GM12878 (cell line): ENCODE measurements around the gene ANKRD23. TPM values are rescaled to one million over a fixed set of nuclear protein-coding genes. Genes with fewer than 3 reads are reported as not detected.

ENCODE experiments used
- ATAC-seq: fragments of 200-7000 bp; cut with Tn5 transposase; 3 replicates; pipeline ENCODE4 v1.9.1; 2020; ENCODE audit warnings: mild to moderate bottlenecking, moderate library complexity
- BruUV-seq: library from RNA; stranded (reverse); fragments of 400-500 nt; replicated peaks from 2 replicates; lab custom pipeline; 2021; lab: Mats Ljungman, UMichigan
- CTCF ChIA-PET: fragments of 300-600 bp; sonication (Branson Sonifier 250); formaldehyde crosslinking; extraction: SDS; loops from one replicate; lab custom pipeline; 2021; ENCODE audit warnings: inconsistent platforms; lab: Yijun Ruan, JAX
- POLR2A ChIA-PET: fragments of 350-600 bp; formaldehyde crosslinking; extraction: SDS; loops from one replicate; lab custom pipeline; 2021; ENCODE audit warnings: inconsistent platforms; lab: Charles Lee
- RAD21 ChIA-PET: fragments of 300-600 bp; sonication (Branson Sonifier 250); formaldehyde crosslinking; loops from one replicate; lab custom pipeline; 2023; ENCODE audit warnings: antibody characterized with exemption; ENCODE audit not compliant: unreplicated experiment; lab: Charles Lee
- SMC1A ChIA-PET: fragments of 300-600 bp; sonication (Branson Sonifier 250); formaldehyde crosslinking; loops from one replicate; lab custom pipeline; 2023; ENCODE audit not compliant: unreplicated experiment, uncharacterized antibody; lab: Charles Lee
- DNase-seq: peaks from one replicate; pipeline ENCODE4 v3.0.0-alpha.2; 2011; ENCODE audit warnings: low read depth, low spot score
- FAIRE-seq: peaks from 3 replicates; lab custom pipeline; 2011; peaks lifted over from hg19 to GRCh38; lab: Jason Lieb, UNC
- H2AFZ ChIP-seq: 2 replicates; pipeline ENCODE4 v1.6.0; 2011; ENCODE audit warnings: low read depth, low read length, control low read depth; ENCODE audit not compliant: control insufficient read depth
- H3K27ac ChIP-seq: 2 replicates; pipeline ENCODE4 v1.5.1; 2011; ENCODE audit warnings: control low read depth; ENCODE audit not compliant: control insufficient read depth, insufficient read depth
- H3K27me3 ChIP-seq, 2 experiments: replicated peaks in 1 of 2; 2 replicates each; pipeline versions ENCODE4 v1.6.0 to v1.6.1; 2011; ENCODE audit warnings: low read length in 1 of 2; ENCODE audit not compliant: control insufficient read depth in 2 of 2, insufficient read depth in 2 of 2
- H3K36me3 ChIP-seq, 2 experiments: 2 replicates each; pipeline ENCODE4 v1.5.1; 2011; ENCODE audit warnings: low read length in 1 of 2; ENCODE audit not compliant: control insufficient read depth in 2 of 2, insufficient read depth in 2 of 2
- H3K4me1 ChIP-seq: 2 replicates; pipeline ENCODE4 v1.6.1; 2011; ENCODE audit warnings: mild to moderate bottlenecking, low read length, moderate library complexity, mixed read lengths; ENCODE audit not compliant: control insufficient read depth, insufficient read depth
- H3K4me2 ChIP-seq: 2 replicates; pipeline ENCODE4 v1.6.0; 2011; ENCODE audit warnings: control low read depth; ENCODE audit not compliant: control insufficient read depth, insufficient read depth
- H3K4me3 ChIP-seq: fragments of 200-600 bp; sonication (generic); 2 replicates; pipeline ENCODE4 v1.5.1; 2016
- H3K79me2 ChIP-seq: 2 replicates; pipeline ENCODE4 v1.6.0; 2011; ENCODE audit warnings: low read length; ENCODE audit not compliant: control insufficient read depth, insufficient read depth
- H3K9ac ChIP-seq: 2 replicates; pipeline ENCODE4 v1.8.0; 2011; ENCODE audit warnings: low read length, control low read depth, mixed read lengths; ENCODE audit not compliant: control insufficient read depth, insufficient read depth
- H3K9me3 ChIP-seq: replicated peaks from 3 replicates; pipeline ENCODE4 v1.5.1; 2011; ENCODE audit warnings: mild to moderate bottlenecking, low read length; ENCODE audit not compliant: control insufficient read depth, insufficient read depth
- H4K20me1 ChIP-seq: 2 replicates; pipeline ENCODE4 v1.6.0; 2011; ENCODE audit not compliant: control insufficient read depth, insufficient read depth
- ATF7 ChIP-seq: fragments of 450-650 bp; IDR thresholded peaks from 2 replicates; pipeline ENCODE4 v1.6.1; 2016; ENCODE audit warnings: low read depth, mild to moderate bottlenecking
- BCLAF1 ChIP-seq: fragments of 450-650 bp; IDR thresholded peaks from 2 replicates; pipeline ENCODE4 v1.6.1; 2017; ENCODE audit warnings: antibody characterized with exemption, mild to moderate bottlenecking, moderate library complexity
- EED ChIP-seq: sonication (generic); IDR thresholded peaks from 2 replicates; pipeline ENCODE4 v1.6.1; 2016; ENCODE audit warnings: antibody characterized with exemption, low read depth
- EP300 ChIP-seq, 2 experiments: fragments of 150-350 bp in 1 of 2; IDR thresholded peaks; 2 replicates each; pipeline ENCODE4 v1.6.1; 2011 to 2012; ENCODE audit warnings: low read depth in 2 of 2, low read length in 2 of 2, borderline replicate concordance in 1 of 2, improper control_type of control experiment in 1 of 2, inconsistent platforms in 1 of 2; ENCODE audit not compliant: control insufficient read depth in 1 of 2
- GATAD2B ChIP-seq: fragments of 450-650 bp; conservative IDR thresholded peaks from 2 replicates; pipeline ENCODE4 v1.6.1; 2017; ENCODE audit warnings: low read depth, mild to moderate bottlenecking, moderate library complexity
- NRF1 ChIP-seq: conservative IDR thresholded peaks from 2 replicates; pipeline ENCODE4 v1.6.1; 2011; ENCODE audit warnings: mild to moderate bottlenecking, low read depth, low read length, improper control_type of control experiment
- SPI1 ChIP-seq: IDR thresholded peaks from 2 replicates; pipeline ENCODE4 v1.6.1; 2011; ENCODE audit warnings: low read depth, mild to moderate bottlenecking, low read length, moderate library complexity, borderline replicate concordance; ENCODE audit not compliant: insufficient read depth
- TBL1XR1 ChIP-seq: IDR thresholded peaks from 2 replicates; pipeline ENCODE4 v1.6.1; 2012; ENCODE audit warnings: low read depth, low read length, improper control_type of control experiment
- YY1 ChIP-seq: IDR thresholded peaks from 2 replicates; pipeline ENCODE4 v1.6.1; 2011; ENCODE audit warnings: low read depth, mild to moderate bottlenecking, low read length
- ZNF24 ChIP-seq: fragments of 450-650 bp; IDR thresholded peaks from 2 replicates; pipeline ENCODE4 v1.6.1; 2017; ENCODE audit warnings: antibody characterized with exemption, mild to moderate bottlenecking
- ZNF274 ChIP-seq: IDR thresholded peaks from one replicate; pipeline ENCODE4 v1.8.0; 2011; ENCODE audit not compliant: insufficient read length, insufficient read depth
- WGBS: methylation state at CpG from one replicate; pipeline ENCODE4 v1.1.6; 2016; ENCODE audit warnings: low lambda C conversion rate; ENCODE audit not compliant: insufficient replicate concordance, insufficient coverage; ENCODE audit errors: missing lambda C conversion rate; 5-methylcytosine and 5-hydroxymethylcytosine counted together
- in situ Hi-C: fragments of 300-500 bp; cut with MboI; formaldehyde crosslinking; loops from 9 replicates; pipeline ENCODE4 v1.14.3; 2018; ENCODE audit warnings: mixed read lengths
- intact Hi-C: fragments of 100-400 bp; cut with micrococcal nuclease; formaldehyde crosslinking; loops from one replicate; pipeline ENCODE4 v1.14.2; 2022; ENCODE audit not compliant: unreplicated experiment
- polyA plus RNA-seq, 11 experiments: library from polyadenylated mRNA; depleted of rRNA in 4 of 11; unstranded in 6 of 11; stranded (reverse) in 5 of 11; fragments of >200 nt; fragmentation: Nextera tagmentation in 4 of 11; fragmentation: Illumina TruSeq in 1 of 11; extraction: Ambion mirVana in 4 of 11; extraction: Trizol in 1 of 11; gene quantifications; 1 replicate in 1 of 11; 2 replicates in 10 of 11; pipeline versions ENCODE4 v1.2.1 to v1.2.3, GENCODE V29; 2011 to 2016; ENCODE audit warnings: inconsistent platforms in 2 of 11, missing spikeins in 2 of 11, low read depth in 1 of 11
- total RNA-seq, 4 experiments: library from RNA; depleted of rRNA in 3 of 4; stranded (reverse); fragments of >200 nt in 3 of 4; fragmentation: Illumina TruSeq in 1 of 4; extraction: Trizol in 1 of 4; gene quantifications; 2 replicates each; pipeline versions ENCODE4 v1.2.1 to v1.2.3, GENCODE V29; 2013 to 2021
- TF ChIP-seq, protein P1 (sequence below): IDR thresholded peaks from 2 replicates; pipeline ENCODE4 v1.6.1; 2012; ENCODE audit warnings: improper control_type of control experiment, low read depth, low read length; ENCODE audit not compliant: insufficient replicate concordance

Gene ANKRD23
- total and polyA plus RNA-seq, 10 of the 15 experiments (the other 5 are each of a cell fraction or from before 2014, with no cell fraction given) = 0.34 to 5.3 (median 2.7) TPM

- TF ChIP-seq SPI1 (no peak), ATF7 (no peak), BCLAF1 (no peak), YY1 (no peak)
Observed at GRCh38 chr2:96877042-96877451, 33.2 kb upstream of the ANKRD23 start (continued).

- 72% methylated on average over 16 of the region's 16 CpGs for WGBS
- Histone ChIP-seq H3K4me1 (peaks cover 31% of the 10 kb centered on the region), H3K36me3 (no peaks in the 10 kb centered on the region), H4K20me1 (no peaks in the 10 kb centered on the region), H3K27ac (no peak overlapping the region), H3K9ac (no peak overlapping the region), H3K9me3 (no peaks in the 10 kb centered on the region), H2AFZ (no peak overlapping the region), H3K79me2 (no peaks in the 10 kb centered on the region), H3K27me3 (no peaks in the 10 kb centered on the region), H3K4me3 (no peak overlapping the region), H3K4me2 (no peak overlapping the region)
- ChIA-PET POLR2A (interaction anchor here (0.7 to 0.8 kb wide), 2 partner anchors 11 to 30 kb away, joined by 3 to 5 read pairs; no protein-coding TSS in a partner anchor), SMC1A (interaction anchor here (1.3 to 3.1 kb wide), 3 partner anchors 10 to 76 kb away, joined by 4 to 25 read pairs (median 4); no protein-coding TSS in a partner anchor), RAD21 (interaction anchor here (0.5 to 1.3 kb wide), 4 partner anchors 10 to 465 kb away, joined by 3 to 5 read pairs (median 4); partner anchors contain the start of gene ANKRD39), CTCF (interaction anchor here (0.6 to 5.0 kb wide), 3 partner anchors 19 to 81 kb away, joined by 3 to 31 read pairs (median 22); partner anchors contain the start of gene ANKRD39)
- DNase-seq (no peak), ATAC-seq (no peak), FAIRE-seq (no peak)
- BruUV-seq = no TSS peak
- in situ Hi-C loops = no loop called here
- intact Hi-C loops = no loop called here
- TF ChIP-seq, protein P1, sequence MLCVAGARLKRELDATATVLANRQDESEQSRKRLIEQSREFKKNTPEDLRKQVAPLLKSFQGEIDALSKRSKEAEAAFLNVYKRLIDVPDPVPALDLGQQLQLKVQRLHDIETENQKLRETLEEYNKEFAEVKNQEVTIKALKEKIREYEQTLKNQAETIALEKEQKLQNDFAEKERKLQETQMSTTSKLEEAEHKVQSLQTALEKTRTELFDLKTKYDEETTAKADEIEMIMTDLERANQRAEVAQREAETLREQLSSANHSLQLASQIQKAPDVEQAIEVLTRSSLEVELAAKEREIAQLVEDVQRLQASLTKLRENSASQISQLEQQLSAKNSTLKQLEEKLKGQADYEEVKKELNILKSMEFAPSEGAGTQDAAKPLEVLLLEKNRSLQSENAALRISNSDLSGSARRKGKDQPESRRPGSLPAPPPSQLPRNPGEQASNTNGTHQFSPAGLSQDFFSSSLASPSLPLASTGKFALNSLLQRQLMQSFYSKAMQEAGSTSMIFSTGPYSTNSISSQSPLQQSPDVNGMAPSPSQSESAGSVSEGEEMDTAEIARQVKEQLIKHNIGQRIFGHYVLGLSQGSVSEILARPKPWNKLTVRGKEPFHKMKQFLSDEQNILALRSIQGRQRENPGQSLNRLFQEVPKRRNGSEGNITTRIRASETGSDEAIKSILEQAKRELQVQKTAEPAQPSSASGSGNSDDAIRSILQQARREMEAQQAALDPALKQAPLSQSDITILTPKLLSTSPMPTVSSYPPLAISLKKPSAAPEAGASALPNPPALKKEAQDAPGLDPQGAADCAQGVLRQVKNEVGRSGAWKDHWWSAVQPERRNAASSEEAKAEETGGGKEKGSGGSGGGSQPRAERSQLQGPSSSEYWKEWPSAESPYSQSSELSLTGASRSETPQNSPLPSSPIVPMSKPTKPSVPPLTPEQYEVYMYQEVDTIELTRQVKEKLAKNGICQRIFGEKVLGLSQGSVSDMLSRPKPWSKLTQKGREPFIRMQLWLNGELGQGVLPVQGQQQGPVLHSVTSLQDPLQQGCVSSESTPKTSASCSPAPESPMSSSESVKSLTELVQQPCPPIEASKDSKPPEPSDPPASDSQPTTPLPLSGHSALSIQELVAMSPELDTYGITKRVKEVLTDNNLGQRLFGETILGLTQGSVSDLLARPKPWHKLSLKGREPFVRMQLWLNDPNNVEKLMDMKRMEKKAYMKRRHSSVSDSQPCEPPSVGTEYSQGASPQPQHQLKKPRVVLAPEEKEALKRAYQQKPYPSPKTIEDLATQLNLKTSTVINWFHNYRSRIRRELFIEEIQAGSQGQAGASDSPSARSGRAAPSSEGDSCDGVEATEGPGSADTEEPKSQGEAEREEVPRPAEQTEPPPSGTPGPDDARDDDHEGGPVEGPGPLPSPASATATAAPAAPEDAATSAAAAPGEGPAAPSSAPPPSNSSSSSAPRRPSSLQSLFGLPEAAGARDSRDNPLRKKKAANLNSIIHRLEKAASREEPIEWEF = no peak
- TF ChIP-seq ZNF274 = no peak
- TF ChIP-seq ZNF24 = no peak
- no peak for TF ChIP-seq EP300 (IDR thresholded peaks at IDR 0.05; ENCODE audit: borderline replicate concordance in 1 of 2, control insufficient read depth in 1 of 2, low read depth in 2 of 2, low read length in 2 of 2)
- no peak for TF ChIP-seq EED
- TF ChIP-seq NRF1 = no peak
- TF ChIP-seq GATAD2B = no peak; the same call in 1 of the 2 replicates
- no peak for TF ChIP-seq TBL1XR1
Observed at GRCh38 chr2:96876269-96877041, 32.6 kb upstream of the ANKRD23 start.
